Mesothelial cell of epicardium (in vitro differentiated cells): ENCODE data around the gene RAP1GAP. TPM values are rescaled to one million over a fixed set of nuclear protein-coding genes. Genes with fewer than 3 reads are reported as not detected.

Source experiments
- DNase-seq, 2 experiments: peaks; one replicate each; pipeline ENCODE4 v3.0.0; 2021; ENCODE audit warnings: low spot score in 2 of 2; ENCODE audit not compliant: unreplicated experiment in 2 of 2
- H3K27ac Mint-ChIP-seq: 2 replicates; pipeline ENCODE4 v1.8.0; 2021; ENCODE audit warnings: mixed read lengths
- H3K27me3 Mint-ChIP-seq: 2 replicates; pipeline ENCODE4 v1.8.0; 2021; ENCODE audit warnings: low read depth, mixed read lengths
- H3K36me3 Mint-ChIP-seq: 2 replicates; pipeline ENCODE4 v1.8.0; 2021; ENCODE audit warnings: mixed read lengths
- H3K4me1 Mint-ChIP-seq: 2 replicates; pipeline ENCODE4 v1.8.0; 2021; ENCODE audit warnings: mixed read lengths
- H3K4me3 Mint-ChIP-seq: 2 replicates; pipeline ENCODE4 v1.8.0; 2021; ENCODE audit warnings: mild to moderate bottlenecking, moderate library complexity, mixed read lengths
- H3K9me3 Mint-ChIP-seq: 2 replicates; pipeline ENCODE4 v1.8.0; 2021; ENCODE audit warnings: mixed read lengths
- total RNA-seq: library from RNA; stranded (reverse); gene quantifications from 3 replicates; pipeline ENCODE4 v1.2.1, GENCODE V29; 2021
- TF ChIP-seq, protein P1 (sequence below): fragments of 200-600 bp; sonication (generic); IDR thresholded peaks from one replicate; pipeline ENCODE4 v1.5.0; 2021; ENCODE audit warnings: antibody characterized with exemption; ENCODE audit not compliant: unreplicated experiment

The RAP1GAP gene
- total RNA-seq, 1 donor from 2014 or later = 8.0 TPM

DNA sequence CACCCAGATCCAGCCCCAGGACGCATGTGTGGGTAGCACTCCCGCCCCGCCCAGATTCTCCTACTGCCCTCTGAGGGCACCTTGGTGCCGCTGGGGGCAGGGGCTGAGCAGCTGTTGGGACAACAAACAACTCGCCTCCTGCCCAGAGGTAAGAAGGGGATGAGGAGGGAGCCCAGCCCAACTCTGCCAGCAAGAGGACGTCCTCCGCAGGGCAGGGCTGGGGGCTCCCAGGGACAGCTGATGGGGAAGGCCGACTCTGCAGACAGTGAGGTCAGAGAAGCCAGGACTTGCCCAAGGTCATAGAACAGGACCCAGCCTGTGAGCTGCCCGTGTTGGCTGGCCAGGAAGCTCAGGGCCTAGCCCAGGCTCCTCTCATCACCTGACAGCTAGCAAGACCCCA is 18.8 kb downstream of the RAP1GAP start:
- DNase-seq = no peak
- Mint-ChIP-seq H3K27ac (no peak overlapping the region), H3K4me1 (peaks cover 9% of the 10 kb centered on the region), H3K27me3 (peaks cover 60% of the 10 kb centered on the region), H3K9me3 (no peaks in the 10 kb centered on the region), H3K36me3 (no peaks in the 10 kb centered on the region), H3K4me3 (peak overlapping the region; percentile 72)
- TF ChIP-seq, protein P1, sequence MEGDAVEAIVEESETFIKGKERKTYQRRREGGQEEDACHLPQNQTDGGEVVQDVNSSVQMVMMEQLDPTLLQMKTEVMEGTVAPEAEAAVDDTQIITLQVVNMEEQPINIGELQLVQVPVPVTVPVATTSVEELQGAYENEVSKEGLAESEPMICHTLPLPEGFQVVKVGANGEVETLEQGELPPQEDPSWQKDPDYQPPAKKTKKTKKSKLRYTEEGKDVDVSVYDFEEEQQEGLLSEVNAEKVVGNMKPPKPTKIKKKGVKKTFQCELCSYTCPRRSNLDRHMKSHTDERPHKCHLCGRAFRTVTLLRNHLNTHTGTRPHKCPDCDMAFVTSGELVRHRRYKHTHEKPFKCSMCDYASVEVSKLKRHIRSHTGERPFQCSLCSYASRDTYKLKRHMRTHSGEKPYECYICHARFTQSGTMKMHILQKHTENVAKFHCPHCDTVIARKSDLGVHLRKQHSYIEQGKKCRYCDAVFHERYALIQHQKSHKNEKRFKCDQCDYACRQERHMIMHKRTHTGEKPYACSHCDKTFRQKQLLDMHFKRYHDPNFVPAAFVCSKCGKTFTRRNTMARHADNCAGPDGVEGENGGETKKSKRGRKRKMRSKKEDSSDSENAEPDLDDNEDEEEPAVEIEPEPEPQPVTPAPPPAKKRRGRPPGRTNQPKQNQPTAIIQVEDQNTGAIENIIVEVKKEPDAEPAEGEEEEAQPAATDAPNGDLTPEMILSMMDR = no peak

DNA sequence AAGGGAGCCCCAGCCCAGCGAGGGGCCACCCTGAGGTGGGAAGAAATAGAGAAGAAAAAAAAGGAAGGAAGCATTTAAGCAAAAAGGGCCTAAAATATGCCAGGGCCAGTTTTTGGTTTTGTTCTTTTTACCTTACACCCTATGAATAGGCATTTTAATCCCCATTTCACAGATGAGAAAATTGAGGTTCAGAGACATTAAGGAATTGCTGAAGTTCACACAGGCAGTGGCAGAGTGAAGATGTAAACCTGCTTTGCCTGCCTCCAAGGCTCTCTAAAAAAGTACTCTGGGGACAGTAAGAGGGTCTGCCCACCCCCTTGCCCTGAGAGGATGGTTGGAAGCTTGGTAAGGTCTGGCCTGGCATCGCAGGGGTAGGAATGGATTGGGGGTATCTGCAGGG is 19.8 kb downstream of the RAP1GAP start:
- TF ChIP-seq, protein P1 = no peak
- no peak overlapping the region for H3K4me3 Mint-ChIP-seq
- H3K36me3 Mint-ChIP-seq = no peaks in the 10 kb centered on the region
- H3K4me1 Mint-ChIP-seq = peaks cover 9% of the 10 kb centered on the region
- H3K9me3 Mint-ChIP-seq = no peaks in the 10 kb centered on the region
- no peak overlapping the region for H3K27ac Mint-ChIP-seq
- H3K27me3 Mint-ChIP-seq = peaks cover 53% of the 10 kb centered on the region
- DNase-seq = no peak

DNA sequence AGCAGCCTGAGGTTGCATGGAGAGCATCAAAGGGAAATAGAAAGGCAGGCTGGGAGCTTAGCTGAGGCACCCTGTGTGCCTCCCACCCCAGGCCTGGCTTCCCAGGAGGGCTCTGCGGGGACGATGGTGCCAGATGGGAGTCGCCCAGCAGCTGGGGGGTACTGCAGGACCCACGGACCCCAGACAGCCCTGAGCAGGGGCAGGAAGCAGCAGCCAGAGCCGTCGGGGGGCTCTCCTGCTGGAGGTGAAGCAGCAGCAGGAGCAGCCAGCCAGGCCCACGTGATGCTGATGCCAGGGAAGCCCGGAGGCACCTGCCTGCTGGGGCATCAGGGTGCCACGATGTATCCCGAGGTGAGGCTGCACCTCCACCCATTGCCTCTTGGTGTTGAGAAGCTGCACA is 20.4 kb downstream of the RAP1GAP start:
- Mint-ChIP-seq H3K9me3 (no peaks in the 10 kb centered on the region), H3K4me1 (peaks cover 9% of the 10 kb centered on the region), H3K36me3 (no peaks in the 10 kb centered on the region), H3K27me3 (peaks cover 52% of the 10 kb centered on the region), H3K4me3 (no peak overlapping the region), H3K27ac (no peak overlapping the region)
- no peak for DNase-seq
- TF ChIP-seq, protein P1 = no peak

DNA sequence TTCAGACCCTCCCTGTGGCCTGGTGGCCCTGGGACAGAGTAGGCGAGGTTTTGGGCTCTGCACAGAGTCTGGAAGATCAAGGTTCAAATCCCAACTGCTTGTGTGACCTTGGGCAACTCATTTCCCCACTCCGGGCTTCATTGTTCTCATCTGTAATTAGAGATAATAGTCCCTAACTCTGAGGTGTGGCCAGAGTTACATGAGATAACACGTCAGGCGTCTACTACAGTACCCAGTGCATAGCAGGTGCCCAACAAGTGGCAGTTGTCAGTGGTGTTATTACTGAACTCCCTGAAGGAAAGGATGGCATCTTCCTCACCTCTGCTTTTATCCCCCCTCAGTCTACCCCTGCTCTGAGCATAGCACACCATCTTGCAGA is 20.8 kb downstream of the RAP1GAP start:
- no peak overlapping the region for H3K27ac Mint-ChIP-seq
- H3K9me3 Mint-ChIP-seq = no peaks in the 10 kb centered on the region
- H3K4me3 Mint-ChIP-seq = no peak overlapping the region
- peaks cover 9% of the 10 kb centered on the region for H3K4me1 Mint-ChIP-seq
- no peak for DNase-seq
- TF ChIP-seq, protein P1 = no peak
- peaks cover 47% of the 10 kb centered on the region for H3K27me3 Mint-ChIP-seq
- H3K36me3 Mint-ChIP-seq = no peaks in the 10 kb centered on the region

DNA sequence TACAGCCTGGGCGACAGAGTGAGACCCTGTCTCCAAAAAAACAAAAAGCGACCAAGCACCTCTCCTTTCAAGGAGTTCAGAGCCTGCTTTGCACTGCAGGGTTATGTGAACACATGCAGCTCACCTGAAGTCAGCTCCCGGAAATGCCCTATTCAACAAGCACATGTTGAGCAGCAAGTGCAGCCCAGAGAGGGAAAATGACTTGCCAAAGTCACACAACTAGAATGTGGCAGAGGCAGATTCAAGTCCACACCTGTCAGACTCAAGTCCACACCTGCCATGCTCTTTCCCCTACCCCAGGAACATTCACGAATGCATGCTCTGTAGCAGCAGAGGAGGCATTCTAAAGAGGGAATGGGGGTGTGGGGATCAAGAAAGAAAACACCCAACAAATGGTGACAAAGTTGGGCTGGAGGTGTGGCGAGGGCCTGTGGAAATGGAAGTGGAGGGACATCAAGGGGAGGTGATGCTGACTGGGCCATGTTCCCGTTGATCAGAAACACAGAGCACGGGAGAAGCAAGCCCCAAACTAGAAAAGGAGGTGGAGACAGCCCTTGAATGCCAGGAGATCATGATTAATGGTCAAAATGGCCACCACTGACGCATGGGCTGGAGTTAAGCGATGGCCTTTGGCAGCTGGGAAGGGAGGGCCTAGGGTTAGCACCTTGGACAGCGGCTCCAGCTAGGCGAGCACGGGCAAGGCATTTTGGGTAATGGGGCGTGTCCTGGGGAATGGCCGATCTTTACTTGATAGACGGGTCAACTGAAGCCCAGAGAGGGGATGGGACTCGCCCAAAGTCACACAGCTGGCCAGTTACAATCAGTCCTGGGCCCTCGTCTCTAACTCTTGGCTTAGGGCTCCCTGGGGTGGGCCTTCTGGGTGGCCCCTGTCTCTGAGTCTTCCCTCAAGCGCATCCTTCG is 21.5 kb downstream of the RAP1GAP start:
- DNase-seq = peak; percentile 52 to 77
- TF ChIP-seq, protein P1 = no peak

More for the DNA sequence above, 21.5 kb downstream of the RAP1GAP start:
- Mint-ChIP-seq H3K4me3 (no peak overlapping the region), H3K36me3 (no peaks in the 10 kb centered on the region), H3K27ac (no peak overlapping the region), H3K4me1 (peaks cover 9% of the 10 kb centered on the region), H3K9me3 (no peaks in the 10 kb centered on the region), H3K27me3 (peaks cover 41% of the 10 kb centered on the region)
